C4-2B (cell line): ENCODE data around the gene FAM8A1.

ENCODE experiments used
- CTCF ChIP-seq: fragments of 450-650 bp; conservative IDR thresholded peaks from 2 replicates; pipeline ENCODE4 v1.5.1; 2017; ENCODE audit warnings: mild to moderate bottlenecking
- ZFX ChIP-seq: fragments of 450-650 bp; IDR thresholded peaks from 2 replicates; pipeline ENCODE4 v1.6.1; 2017

GRCh38 chr6:17565399-17565798 lies 34.7 kb upstream of the FAM8A1 start:
- TF ChIP-seq ZFX (no peak), CTCF (no peak)
